HepG2 (cell line): ENCODE measurements around the gene MAP3K7CL. TPM values are rescaled to one million over a fixed set of nuclear protein-coding genes. Genes with fewer than 3 reads are reported as not detected.

Experiments used
- ATAC-seq: fragments of 200-7000 bp; cut with Tn5 transposase; 3 replicates; pipeline ENCODE4 v1.9.1; 2020; ENCODE audit warnings: mild to moderate bottlenecking, moderate library complexity
- BruUV-seq: library from RNA; stranded (reverse); fragments of 400-500 nt; replicated peaks from 2 replicates; lab custom pipeline; 2021; lab: Mats Ljungman, UMichigan
- CTCF ChIA-PET: fragments of 300-600 bp; formaldehyde crosslinking; extraction: SDS; loops from one replicate; lab custom pipeline; 2021; ENCODE audit warnings: low total read pairs, inconsistent platforms, low intra/inter-chr PET ratio; lab: Yijun Ruan, JAX
- POLR2A ChIA-PET: fragments of 350-600 bp; sonication (Branson Sonifier 250); formaldehyde crosslinking; loops from one replicate; lab custom pipeline; 2020; ENCODE audit warnings: antibody characterized with exemption, inconsistent platforms; lab: Yijun Ruan, JAX
- DNase-seq: peaks from one replicate; pipeline ENCODE4 v3.0.0-alpha.2; 2015; ENCODE audit warnings: low spot score
- FAIRE-seq: peaks from 3 replicates; lab custom pipeline; 2011; peaks lifted over from hg19 to GRCh38; lab: Jason Lieb, UNC
- H2AFZ ChIP-seq: one replicate; pipeline ENCODE4 v1.6.1; 2011; ENCODE audit warnings: low read length, inconsistent platforms
- H3K27ac ChIP-seq: fragments of 300-600 bp; 3 replicates; pipeline ENCODE4 v1.8.0; 2011; ENCODE audit warnings: mixed run types, mild to moderate bottlenecking, mixed read lengths, low read length, inconsistent platforms; ENCODE audit not compliant: insufficient read depth; ENCODE audit errors: extremely low read length
- H3K27me3 ChIP-seq, 2 experiments: fragments of 200-600 bp in 1 of 2; 2 replicates in 1 of 2; 3 replicates in 1 of 2; pipeline versions ENCODE4 v1.6.0 to v1.8.0; 2011; ENCODE audit warnings: low read length in 2 of 2, mild to moderate bottlenecking in 2 of 2, moderate library complexity in 2 of 2, inconsistent platforms in 1 of 2; ENCODE audit not compliant: insufficient read depth in 2 of 2, control insufficient read depth in 1 of 2
- H3K36me3 ChIP-seq, 2 experiments: fragments of 200-600 bp in 1 of 2; replicated peaks in 1 of 2; 2 replicates in 1 of 2; 3 replicates in 1 of 2; pipeline versions ENCODE4 v1.5.1 to v1.8.0; 2011; ENCODE audit warnings: low read length in 2 of 2, inconsistent platforms in 1 of 2; ENCODE audit not compliant: insufficient read depth in 2 of 2, control insufficient read depth in 1 of 2
- H3K4me1 ChIP-seq: 2 replicates; pipeline ENCODE4 v1.5.1; 2012; ENCODE audit warnings: low read length, inconsistent platforms; ENCODE audit not compliant: insufficient read depth
- H3K4me2 ChIP-seq: 2 replicates; pipeline ENCODE4 v1.6.0; 2011; ENCODE audit warnings: low read depth, low read length, inconsistent platforms
- H3K4me3 ChIP-seq, 3 experiments: fragments of 200-600 bp in 1 of 3; sonication (generic), shearing (Covaris generic) in 1 of 3; replicated peaks in 1 of 3; 2 replicates each; pipeline ENCODE4 v1.5.1; 2011 to 2016; ENCODE audit warnings: low read length in 3 of 3, inconsistent platforms in 2 of 3, low read depth in 2 of 3, mild to moderate bottlenecking in 2 of 3, control low read depth in 1 of 3, mixed read lengths in 1 of 3; ENCODE audit not compliant: insufficient read depth in 1 of 3
- H3K79me2 ChIP-seq: one replicate; pipeline ENCODE4 v1.6.1; 2011; ENCODE audit warnings: low read length, inconsistent platforms; ENCODE audit not compliant: insufficient read depth
- H3K9ac ChIP-seq: 2 replicates; pipeline ENCODE4 v1.6.0; 2011; ENCODE audit warnings: mild to moderate bottlenecking, low read depth, low read length, inconsistent platforms; ENCODE audit not compliant: insufficient read depth
- H3K9me3 ChIP-seq: 2 replicates; pipeline ENCODE4 v1.5.1; 2012; ENCODE audit warnings: mild to moderate bottlenecking, low read length
- H4K20me1 ChIP-seq: 2 replicates; pipeline ENCODE4 v1.6.0; 2011; ENCODE audit warnings: inconsistent platforms, mild to moderate bottlenecking, low read length, moderate library complexity; ENCODE audit not compliant: insufficient read depth
- ARNT ChIP-seq: fragments of 450-650 bp; IDR thresholded peaks from 2 replicates; pipeline ENCODE4 v1.6.1; 2017
- ATRX ChIP-seq: sonication (generic); formaldehyde crosslinking; IDR thresholded peaks from 2 replicates; pipeline ENCODE4 v1.4.0; 2020; ENCODE audit warnings: missing genetic modification reagents, borderline replicate concordance
- CREBL2 ChIP-seq: sonication (generic); formaldehyde crosslinking; IDR thresholded peaks from 2 replicates; pipeline ENCODE4 v1.8.1; 2023; ENCODE audit warnings: missing genetic modification reagents, mild to moderate bottlenecking, borderline replicate concordance
- DMAP1 ChIP-seq: IDR thresholded peaks from 2 replicates; pipeline ENCODE4 v1.6.1; 2016
- DNMT1 ChIP-seq: sonication (generic); formaldehyde crosslinking; IDR thresholded peaks from 2 replicates; pipeline ENCODE4 v1.5.1; 2020; ENCODE audit warnings: mild to moderate bottlenecking, missing genetic modification reagents
- IRF9 ChIP-seq: sonication (generic); formaldehyde crosslinking; IDR thresholded peaks from 2 replicates; pipeline ENCODE4 v1.8.0; 2022; ENCODE audit warnings: missing genetic modification reagents, mild to moderate bottlenecking, borderline replicate concordance
- MIER3 ChIP-seq: IDR thresholded peaks from 2 replicates; pipeline ENCODE4 v1.6.1; 2016; ENCODE audit warnings: missing compliant biosample characterization, borderline replicate concordance
- NCOA5 ChIP-seq: sonication (generic); formaldehyde crosslinking; IDR thresholded peaks from 2 replicates; pipeline ENCODE4 v1.4.0; 2020; ENCODE audit warnings: missing genetic modification reagents
- NR3C1 ChIP-seq: sonication (generic); formaldehyde crosslinking; IDR thresholded peaks from 2 replicates; pipeline ENCODE4 v1.4.0; 2020; ENCODE audit warnings: missing genetic modification reagents
- SUZ12 ChIP-seq: fragments of 150-350 bp; IDR thresholded peaks from 2 replicates; pipeline ENCODE4 v1.6.1; 2014; ENCODE audit warnings: low read depth, low read length
- THYN1 ChIP-seq: sonication (generic); formaldehyde crosslinking; IDR thresholded peaks from 2 replicates; pipeline ENCODE4 v1.8.1; 2023; ENCODE audit warnings: low read depth, mild to moderate bottlenecking, moderate library complexity, missing genetic modification reagents, borderline replicate concordance
- ZFP62 ChIP-seq: sonication (generic); formaldehyde crosslinking; IDR thresholded peaks from 2 replicates; pipeline ENCODE4 v1.4.0; 2020; ENCODE audit warnings: missing genetic modification reagents
- ZNF263 ChIP-seq: sonication (generic); formaldehyde crosslinking; IDR thresholded peaks from 2 replicates; pipeline ENCODE4 v1.4.0; 2020; ENCODE audit warnings: missing genetic modification reagents
- ZNF3 ChIP-seq: IDR thresholded peaks from 2 replicates; pipeline ENCODE4 v1.7.0; 2017; ENCODE audit warnings: inconsistent platforms
- ZNF510 ChIP-seq: sonication (generic); formaldehyde crosslinking; IDR thresholded peaks from 2 replicates; pipeline ENCODE4 v1.4.0; 2020; ENCODE audit warnings: low read depth, mild to moderate bottlenecking, missing genetic modification reagents
- ZNF768 ChIP-seq: sonication (generic); formaldehyde crosslinking; IDR thresholded peaks from 2 replicates; pipeline ENCODE4 v1.4.0; 2020; ENCODE audit warnings: missing genetic modification reagents
- WGBS: methylation state at CpG from one replicate; pipeline ENCODE4 v1.1.6; 2017; ENCODE audit warnings: low lambda C conversion rate; 5-methylcytosine and 5-hydroxymethylcytosine counted together
- in situ Hi-C: cut with HindIII; loops from 2 replicates; pipeline ENCODE4 v1.10.0; 2017; ENCODE audit warnings: low pct_unique_long_range_greater_than_20kb; ENCODE audit not compliant: extremely low pct_ligation_motif_present
- intact Hi-C: fragments of 100-400 bp; cut with micrococcal nuclease; formaldehyde crosslinking; loops from one replicate; pipeline ENCODE4 v1.10.0; 2022; ENCODE audit not compliant: unreplicated experiment
- polyA plus RNA-seq, 8 experiments: library from polyadenylated mRNA; depleted of rRNA in 3 of 8; stranded (reverse) in 7 of 8; unstranded in 1 of 8; fragments of >200 nt; fragmentation: Illumina TruSeq in 4 of 8; extraction: Trizol in 4 of 8; gene quantifications; 2 replicates each; pipeline versions ENCODE4 v1.2.1 to v1.2.3, GENCODE V29; 2011 to 2016; ENCODE audit warnings: low read depth in 4 of 8, missing spikeins in 1 of 8, mixed read lengths in 1 of 8; ENCODE audit not compliant: insufficient read depth in 1 of 8
- total RNA-seq, 5 experiments: library from RNA; depleted of rRNA; stranded (reverse); fragments of >200 nt; fragmentation: Illumina TruSeq; extraction: Trizol; gene quantifications; 2 replicates each; pipeline ENCODE4 v1.2.3, GENCODE V29; 2016; ENCODE audit warnings: low read depth in 1 of 5
- TF ChIP-seq, protein P1 (sequence below): sonication (generic); formaldehyde crosslinking; IDR thresholded peaks from 2 replicates; pipeline ENCODE4 v1.8.0; 2022; ENCODE audit warnings: mild to moderate bottlenecking, missing genetic modification reagents, moderate library complexity

Gene MAP3K7CL
- total and polyA plus RNA-seq, 2 of the 13 experiments (the other 11 are each of a cell fraction or from before 2014, with no cell fraction given), result 0.04 to 0.15 TPM

- Histone ChIP-seq H2AFZ (no peak overlapping the region), H4K20me1 (no peaks in the 10 kb centered on the region), H3K4me3 (no peak overlapping the region), H3K9me3 (no peaks in the 10 kb centered on the region), H3K79me2 (no peaks in the 10 kb centered on the region), H3K4me2 (no peak overlapping the region), H3K36me3 (no peaks in the 10 kb centered on the region), H3K27ac (no peak overlapping the region), H3K9ac (no peak overlapping the region), H3K27me3 (peaks cover 0 to 4% of the 10 kb centered on the region in 2 experiments; a peak in 1 of 5 replicates), H3K4me1 (peaks cover 21% of the 10 kb centered on the region; the same call in 1 of the 2 replicates)
- in situ Hi-C loops, result loop anchor here (25.0 kb wide), 2 partner anchors 754 to 2004 kb away; no protein-coding TSS in a partner anchor
- POLR2A ChIA-PET, result no interaction called here
- no peak for FAIRE-seq
- no peak for TF ChIP-seq CREBL2 (CRISPR knock-in tag)
- no peak for TF ChIP-seq ZNF263
- no peak for TF ChIP-seq THYN1 (CRISPR knock-in tag)
- TF ChIP-seq IRF9 (CRISPR knock-in tag), result no peak
- no peak for TF ChIP-seq DNMT1 (CRISPR knock-in tag)
- no peak for TF ChIP-seq ZNF510 (CRISPR knock-in tag)
- no peak for TF ChIP-seq NR3C1 (CRISPR knock-in tag)
- BruUV-seq, result no TSS peak
- CTCF ChIA-PET, result no interaction called here
- no peak for DNase-seq
- 24% methylated on average over 3 of the region's 3 CpGs for WGBS
- intact Hi-C loops, result no loop called here
- no peak for ATAC-seq
These were observed 47.1 kb upstream of the MAP3K7CL start for GRCh38 chr21:29083306-29083705.

DNA sequence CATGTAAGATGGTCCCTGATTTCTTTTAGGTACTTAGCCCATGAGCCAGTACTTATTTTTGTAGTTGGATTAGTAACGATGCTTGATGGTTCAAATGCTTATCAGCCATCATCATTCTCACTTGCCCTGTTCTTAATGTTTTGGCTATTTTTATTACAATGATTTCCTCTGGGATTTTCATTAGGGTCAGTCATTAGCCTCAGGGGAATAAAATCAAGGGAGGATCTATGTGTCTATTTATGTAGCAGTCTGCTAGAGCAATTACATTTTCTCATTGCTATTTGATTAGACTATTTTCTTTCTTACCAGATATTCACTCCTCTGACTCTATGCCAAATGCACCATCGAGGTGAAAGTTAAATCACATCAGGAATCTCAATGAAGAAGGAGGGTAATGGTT, 46.1 kb upstream of the MAP3K7CL start:
- WGBS, result 30% methylated on average over 2 of the region's 2 CpGs
- Histone ChIP-seq H3K27me3 (peaks cover 0 to 4% of the 10 kb centered on the region in 2 experiments; a peak in 1 of 5 replicates), H3K4me2 (no peak overlapping the region), H3K4me1 (peaks cover 13% of the 10 kb centered on the region; the same call in 1 of the 2 replicates), H3K36me3 (no peaks in the 10 kb centered on the region), H2AFZ (no peak overlapping the region), H3K4me3 (no peak overlapping the region), H3K79me2 (no peaks in the 10 kb centered on the region), H4K20me1 (no peaks in the 10 kb centered on the region), H3K9ac (no peak overlapping the region), H3K9me3 (no peaks in the 10 kb centered on the region), H3K27ac (no peak overlapping the region)
- in situ Hi-C loops, result loop anchor here (25.0 kb wide), 2 partner anchors 753 to 2003 kb away; no protein-coding TSS in a partner anchor
- ATAC-seq (no peak), FAIRE-seq (no peak), DNase-seq (no peak)
- CTCF ChIA-PET, result no interaction called here
- BruUV-seq, result no TSS peak
- intact Hi-C loops, result no loop called here
- POLR2A ChIA-PET, result no interaction called here
- no peak for TF ChIP-seq NCOA5 (CRISPR knock-in tag)
- no peak for TF ChIP-seq ARNT
- no peak for TF ChIP-seq ZNF3
- no peak for TF ChIP-seq ZFP62 (CRISPR knock-in tag)
- no peak for TF ChIP-seq ZNF768
- no peak for TF ChIP-seq ATRX (CRISPR knock-in tag)
- TF ChIP-seq, protein P1, sequence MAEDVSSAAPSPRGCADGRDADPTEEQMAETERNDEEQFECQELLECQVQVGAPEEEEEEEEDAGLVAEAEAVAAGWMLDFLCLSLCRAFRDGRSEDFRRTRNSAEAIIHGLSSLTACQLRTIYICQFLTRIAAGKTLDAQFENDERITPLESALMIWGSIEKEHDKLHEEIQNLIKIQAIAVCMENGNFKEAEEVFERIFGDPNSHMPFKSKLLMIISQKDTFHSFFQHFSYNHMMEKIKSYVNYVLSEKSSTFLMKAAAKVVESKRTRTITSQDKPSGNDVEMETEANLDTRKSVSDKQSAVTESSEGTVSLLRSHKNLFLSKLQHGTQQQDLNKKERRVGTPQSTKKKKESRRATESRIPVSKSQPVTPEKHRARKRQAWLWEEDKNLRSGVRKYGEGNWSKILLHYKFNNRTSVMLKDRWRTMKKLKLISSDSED (CRISPR knock-in tag), result no peak
- TF ChIP-seq DMAP1 (CRISPR knock-in tag), result no peak
- no peak for TF ChIP-seq SUZ12
- no peak for TF ChIP-seq MIER3 (CRISPR knock-in tag)
